ENCODE results near the gene FOXD4L3.
"Not testable (repeated sequence)": the region's sequence is repeated elsewhere in the genome, so short reads cannot be mapped to it uniquely, and the experiment has no call there.

The FOXD4L3 gene

DNA sequence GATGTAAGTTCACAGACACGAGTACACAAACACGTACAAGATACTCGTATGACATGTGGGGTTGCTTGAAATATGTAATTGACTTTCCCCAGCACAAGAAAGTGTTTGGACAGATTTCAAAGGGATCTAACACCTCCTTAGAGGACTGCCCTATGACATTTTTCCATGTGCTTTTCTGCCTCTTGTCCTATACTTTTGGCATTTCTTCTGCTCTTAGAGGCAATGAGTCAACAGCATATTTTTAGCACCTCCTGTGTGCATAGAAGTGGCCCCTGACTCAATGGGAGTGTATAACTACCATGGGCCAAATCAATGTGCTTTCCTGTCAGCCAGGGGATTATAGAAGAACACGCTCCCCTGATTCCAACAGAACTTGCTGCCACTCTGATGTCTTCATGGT, 49.0 kb downstream of the FOXD4L3 start:
- DNase-seq (ENCODE audit: low spot score), result not testable (repeated sequence)

Measured in CD4-positive, alpha-beta T cell treated with Interleukin-2 at 100 ng/mL for 4 hours (primary cell).